HG03108 (cell line): ENCODE data around the gene GLRX.

Experiments used
- ATAC-seq: cut with Tn5 transposase; IDR thresholded peaks from one replicate; pipeline ENCODE4 v1.9.1; 2021; ENCODE audit warnings: moderate library complexity; ENCODE audit not compliant: unreplicated experiment

Gene GLRX

GRCh38 chr5:95784514-95785302, 37.8 kb downstream of the GLRX start:
- ATAC-seq, result no peak

GRCh38 chr5:95783661-95784060, 38.9 kb downstream of the GLRX start:
- no peak for ATAC-seq

- ATAC-seq, result no peak
Measured at GRCh38 chr5:95782181-95782580, 40.3 kb downstream of the GLRX start.

GRCh38 chr5:95781101-95781583, 41.4 kb downstream of the GLRX start:
- peak; percentile 89 for ATAC-seq

- ATAC-seq, result no peak
Measured at GRCh38 chr5:95780597-95780996, 41.9 kb downstream of the GLRX start.

GRCh38 chr5:95779611-95780010, 42.9 kb downstream of the GLRX start:
- no peak for ATAC-seq

- no peak for ATAC-seq
Measured at GRCh38 chr5:95778713-95779436, 43.7 kb downstream of the GLRX start.

- no peak for ATAC-seq
Measured at GRCh38 chr5:95777441-95777840, 45.1 kb downstream of the GLRX start.

- ATAC-seq, result no peak
Measured at GRCh38 chr5:95773335-95774059, 49.0 kb downstream of the GLRX start.

- ATAC-seq, result no peak
Measured at GRCh38 chr5:95771892-95772291, 50.6 kb downstream of the GLRX start.

GRCh38 chr5:95770830-95771708, 51.5 kb downstream of the GLRX start:
- ATAC-seq, result no peak

- ATAC-seq, result no peak
Measured at GRCh38 chr5:95768731-95769130, 53.8 kb downstream of the GLRX start.

GRCh38 chr5:95763941-95764340, 58.6 kb downstream of the GLRX start:
- no peak for ATAC-seq
